Endothelial cell (in vitro differentiated cells): ENCODE results near the gene ZKSCAN1. TPM values are rescaled to one million over a fixed set of nuclear protein-coding genes. Genes with fewer than 3 reads are reported as not detected.

Experiments used
- DNase-seq: peaks from one replicate; pipeline ENCODE4 v3.0.0; 2021; ENCODE audit warnings: low spot score
- H3K27ac Mint-ChIP-seq: one replicate; pipeline ENCODE4 v1.8.0; 2021; ENCODE audit warnings: mixed read lengths, inconsistent platforms; ENCODE audit not compliant: unreplicated experiment
- H3K27me3 Mint-ChIP-seq: one replicate; pipeline ENCODE4 v1.8.0; 2021; ENCODE audit warnings: mild to moderate bottlenecking, moderate library complexity, mixed read lengths, inconsistent platforms; ENCODE audit not compliant: unreplicated experiment
- H3K36me3 Mint-ChIP-seq: one replicate; pipeline ENCODE4 v1.8.0; 2021; ENCODE audit warnings: mild to moderate bottlenecking, low read depth, mixed read lengths, inconsistent platforms; ENCODE audit not compliant: unreplicated experiment
- H3K4me1 Mint-ChIP-seq: one replicate; pipeline ENCODE4 v1.8.0; 2021; ENCODE audit warnings: mild to moderate bottlenecking, mixed read lengths, inconsistent platforms; ENCODE audit not compliant: unreplicated experiment
- H3K4me3 Mint-ChIP-seq: one replicate; pipeline ENCODE4 v1.8.0; 2021; ENCODE audit warnings: mild to moderate bottlenecking, mixed read lengths, inconsistent platforms; ENCODE audit not compliant: unreplicated experiment
- H3K9me3 Mint-ChIP-seq: one replicate; pipeline ENCODE4 v1.8.0; 2021; ENCODE audit warnings: mixed read lengths, inconsistent platforms; ENCODE audit not compliant: unreplicated experiment
- total RNA-seq: library from RNA; stranded (reverse); fragmentation: NEBNext Ultra II Directional; extraction: Animal tissue kit (Norgen Biotek cat#: 25700); gene quantifications from one replicate; pipeline ENCODE4 v1.2.1, GENCODE V29; 2021; ENCODE audit not compliant: unreplicated experiment
- TF ChIP-seq, protein P1 (sequence below): fragments of 200-600 bp; sonication (generic); IDR thresholded peaks from one replicate; pipeline ENCODE4 v1.5.0; 2021; ENCODE audit warnings: antibody characterized with exemption; ENCODE audit not compliant: unreplicated experiment

The ZKSCAN1 gene
- total RNA-seq, 1 donor from 2014 or later = 63.1 TPM

DNA sequence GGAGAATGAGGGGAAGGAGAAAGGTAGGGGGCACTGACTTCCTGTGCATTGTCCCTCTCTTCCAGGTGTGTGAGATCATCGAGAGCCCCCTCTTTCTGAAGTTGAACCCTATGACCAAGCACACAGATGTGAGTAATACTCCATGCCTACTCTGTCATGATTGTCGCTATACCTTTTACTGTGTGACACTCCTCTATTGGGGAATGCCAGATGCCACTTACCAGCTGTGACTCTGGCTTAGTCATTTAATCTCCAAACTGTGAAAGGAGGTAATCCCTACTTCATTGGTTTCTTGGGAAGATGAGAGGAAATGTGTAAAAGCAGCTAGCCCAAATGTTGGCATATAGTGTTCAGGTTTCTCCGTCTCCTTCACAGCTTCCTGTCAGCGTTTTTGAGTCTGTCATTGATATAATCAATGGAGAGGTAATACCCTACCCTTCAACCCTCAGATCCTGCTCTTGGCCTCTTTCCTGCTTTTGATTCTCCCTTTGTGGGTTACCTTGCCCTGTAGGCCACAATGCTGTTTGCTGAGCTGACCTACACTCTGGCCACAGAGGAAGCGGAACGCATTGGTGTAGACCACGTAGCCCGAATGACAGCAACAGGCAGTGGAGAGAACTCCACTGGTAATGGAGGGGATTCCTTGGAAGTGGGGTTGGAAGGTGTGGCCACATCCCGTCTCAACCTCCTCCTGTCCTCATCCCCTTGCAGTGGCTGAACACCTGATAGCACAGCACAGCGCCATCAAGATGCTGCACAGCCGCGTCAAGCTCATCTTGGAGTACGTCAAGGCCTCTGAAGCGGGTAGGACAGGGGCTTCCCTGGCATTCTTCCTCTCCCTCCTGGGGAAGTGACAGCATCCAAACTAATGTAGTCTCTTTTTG is 75.4 kb downstream of the ZKSCAN1 start:
- H3K4me3 Mint-ChIP-seq = peak overlapping the region; percentile 67
- peak overlapping the region; percentile 74 for H3K27ac Mint-ChIP-seq
- peaks cover 52% of the 10 kb centered on the region for H3K4me1 Mint-ChIP-seq
- H3K27me3 Mint-ChIP-seq = peaks cover 18% of the 10 kb centered on the region
- peaks cover 48% of the 10 kb centered on the region for H3K36me3 Mint-ChIP-seq
- no peaks in the 10 kb centered on the region for H3K9me3 Mint-ChIP-seq
- TF ChIP-seq, protein P1, sequence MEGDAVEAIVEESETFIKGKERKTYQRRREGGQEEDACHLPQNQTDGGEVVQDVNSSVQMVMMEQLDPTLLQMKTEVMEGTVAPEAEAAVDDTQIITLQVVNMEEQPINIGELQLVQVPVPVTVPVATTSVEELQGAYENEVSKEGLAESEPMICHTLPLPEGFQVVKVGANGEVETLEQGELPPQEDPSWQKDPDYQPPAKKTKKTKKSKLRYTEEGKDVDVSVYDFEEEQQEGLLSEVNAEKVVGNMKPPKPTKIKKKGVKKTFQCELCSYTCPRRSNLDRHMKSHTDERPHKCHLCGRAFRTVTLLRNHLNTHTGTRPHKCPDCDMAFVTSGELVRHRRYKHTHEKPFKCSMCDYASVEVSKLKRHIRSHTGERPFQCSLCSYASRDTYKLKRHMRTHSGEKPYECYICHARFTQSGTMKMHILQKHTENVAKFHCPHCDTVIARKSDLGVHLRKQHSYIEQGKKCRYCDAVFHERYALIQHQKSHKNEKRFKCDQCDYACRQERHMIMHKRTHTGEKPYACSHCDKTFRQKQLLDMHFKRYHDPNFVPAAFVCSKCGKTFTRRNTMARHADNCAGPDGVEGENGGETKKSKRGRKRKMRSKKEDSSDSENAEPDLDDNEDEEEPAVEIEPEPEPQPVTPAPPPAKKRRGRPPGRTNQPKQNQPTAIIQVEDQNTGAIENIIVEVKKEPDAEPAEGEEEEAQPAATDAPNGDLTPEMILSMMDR = no peak
- no peak for DNase-seq

Other genes starting within 250 kb of the ZKSCAN1 start
- gene CYP3A4, start 231.4 kb upstream of the ZKSCAN1 start, total RNA-seq = not detected
- not detected for gene CYP3A43, start 187.6 kb upstream of the ZKSCAN1 start, total RNA-seq
- not detected for gene OR2AE1, start 138.6 kb upstream of the ZKSCAN1 start, total RNA-seq
- 5.8 TPM for gene TRIM4, start 96.1 kb upstream of the ZKSCAN1 start, total RNA-seq
- 1.8 TPM for gene GJC3, start 86.0 kb upstream of the ZKSCAN1 start, total RNA-seq
- gene AZGP1, start 39.6 kb upstream of the ZKSCAN1 start, total RNA-seq = not detected
- gene ZSCAN21, start 34.2 kb downstream of the ZKSCAN1 start, total RNA-seq = 18.5 TPM
- gene ZNF3, start 66.1 kb downstream of the ZKSCAN1 start, total RNA-seq = 47.7 TPM
- 82.4 TPM for gene COPS6, start 73.4 kb downstream of the ZKSCAN1 start, total RNA-seq
- 119 TPM for gene MCM7, start 85.8 kb downstream of the ZKSCAN1 start, total RNA-seq
- gene AP4M1, start 86.0 kb downstream of the ZKSCAN1 start, total RNA-seq = 17.8 TPM
- gene TAF6, start 103.8 kb downstream of the ZKSCAN1 start, total RNA-seq = 71.8 TPM
- gene CNPY4, start 104.0 kb downstream of the ZKSCAN1 start, total RNA-seq = 28.3 TPM
- gene MBLAC1, start 111.4 kb downstream of the ZKSCAN1 start, total RNA-seq = 1.6 TPM
- gene LAMTOR4, start 133.3 kb downstream of the ZKSCAN1 start, total RNA-seq = 68.6 TPM
- gene TRAPPC14, start 143.1 kb downstream of the ZKSCAN1 start, total RNA-seq = 30.2 TPM
- gene GAL3ST4, start 153.0 kb downstream of the ZKSCAN1 start, total RNA-seq = 4.4 TPM
- gene GPC2, start 161.8 kb downstream of the ZKSCAN1 start, total RNA-seq = 27.2 TPM
- 1.9 TPM for gene STAG3, start 162.3 kb downstream of the ZKSCAN1 start, total RNA-seq
- gene PVRIG, start 204.4 kb downstream of the ZKSCAN1 start, total RNA-seq = not detected